Mesenchymal stem cell (in vitro differentiated cells and primary cell): ENCODE data around the gene CPT1A.

Source experiments
- DNase-seq: peaks from one replicate; pipeline ENCODE4 v3.0.0-alpha.2; 2013
- H2AFZ ChIP-seq: one replicate; pipeline ENCODE4 v1.6.1; 2013; ENCODE audit warnings: low read depth, mild to moderate bottlenecking, control low read depth, inconsistent platforms, low read length, moderate library complexity
- H2AK5ac ChIP-seq: 2 replicates; pipeline ENCODE4 v1.6.1; 2013; ENCODE audit warnings: low read length, moderate library complexity, mild to moderate bottlenecking, inconsistent platforms; ENCODE audit not compliant: severe bottlenecking
- H2BK120ac ChIP-seq: one replicate; pipeline ENCODE4 v1.6.1; 2013; ENCODE audit warnings: low read depth, mild to moderate bottlenecking, inconsistent platforms, low read length, moderate library complexity
- H2BK12ac ChIP-seq, 2 experiments: one replicate each; pipeline ENCODE4 v1.6.1; 2013; ENCODE audit warnings: inconsistent platforms in 2 of 2, low read length in 2 of 2, mild to moderate bottlenecking in 2 of 2, moderate library complexity in 2 of 2, control low read depth in 1 of 2
- H2BK15ac ChIP-seq: one replicate; pipeline ENCODE4 v1.6.1; 2013; ENCODE audit warnings: mild to moderate bottlenecking, low read depth, inconsistent platforms; ENCODE audit not compliant: poor library complexity, severe bottlenecking
- H2BK5ac ChIP-seq: 2 replicates; pipeline ENCODE4 v1.6.1; 2013; ENCODE audit warnings: low read depth, mild to moderate bottlenecking, low read length, control low read depth, inconsistent platforms; ENCODE audit not compliant: poor library complexity, severe bottlenecking
- H3K14ac ChIP-seq, 2 experiments: one replicate each; pipeline ENCODE4 v1.6.1; 2013; ENCODE audit warnings: inconsistent platforms in 2 of 2, low read length in 2 of 2, control low read depth in 1 of 2, mild to moderate bottlenecking in 1 of 2, moderate library complexity in 1 of 2
- H3K18ac ChIP-seq, 2 experiments: one replicate each; pipeline ENCODE4 v1.6.1; 2013; ENCODE audit warnings: inconsistent platforms in 2 of 2, low read length in 2 of 2, control low read depth in 1 of 2, low read depth in 1 of 2, mild to moderate bottlenecking in 1 of 2
- H3K23ac ChIP-seq, 2 experiments: one replicate each; pipeline ENCODE4 v1.6.1; 2013; ENCODE audit warnings: inconsistent platforms in 2 of 2, low read length in 2 of 2, mild to moderate bottlenecking in 2 of 2, moderate library complexity in 2 of 2, control low read depth in 1 of 2
- H3K27ac ChIP-seq: 2 replicates; pipeline ENCODE4 v1.5.1; 2013; ENCODE audit warnings: mild to moderate bottlenecking, moderate library complexity, low read length, control low read depth, inconsistent platforms; ENCODE audit not compliant: poor library complexity, severe bottlenecking
- H3K27me3 ChIP-seq, 2 experiments: 2 replicates each; pipeline versions ENCODE4 v1.6.1 to v1.7.0; 2013; ENCODE audit warnings: low read length in 2 of 2, mild to moderate bottlenecking in 2 of 2, moderate library complexity in 2 of 2, control low read depth in 1 of 2, inconsistent platforms in 1 of 2; ENCODE audit not compliant: control insufficient read depth in 1 of 2, insufficient read depth in 1 of 2
- H3K36me3 ChIP-seq, 2 experiments: 2 replicates each; pipeline versions ENCODE4 v1.6.1 to v1.7.0; 2013; ENCODE audit warnings: low read length in 2 of 2, control low read depth in 1 of 2, inconsistent platforms in 1 of 2, low read depth in 1 of 2, mild to moderate bottlenecking in 1 of 2; ENCODE audit not compliant: insufficient read depth in 2 of 2, control insufficient read depth in 1 of 2
- H3K4ac ChIP-seq, 2 experiments: one replicate each; pipeline ENCODE4 v1.6.1; 2013; ENCODE audit warnings: inconsistent platforms in 2 of 2, low read length in 2 of 2, mild to moderate bottlenecking in 2 of 2, moderate library complexity in 2 of 2, control low read depth in 1 of 2, low read depth in 1 of 2
- H3K4me1 ChIP-seq: 2 replicates; pipeline ENCODE4 v1.6.1; 2013; ENCODE audit warnings: low read depth, low read length, control low read depth; ENCODE audit not compliant: control insufficient read depth, insufficient read depth
- H3K4me2 ChIP-seq: 2 replicates; pipeline ENCODE4 v1.6.1; 2013; ENCODE audit warnings: low read length, mild to moderate bottlenecking, inconsistent platforms; ENCODE audit not compliant: poor library complexity, severe bottlenecking
- H3K4me3 ChIP-seq, 2 experiments: 2 replicates each; pipeline versions ENCODE4 v1.5.1 to v1.7.0; 2013; ENCODE audit warnings: low read length in 2 of 2, mild to moderate bottlenecking in 2 of 2, control low read depth in 1 of 2, low read depth in 1 of 2; ENCODE audit not compliant: insufficient read depth in 1 of 2
- H3K79me1 ChIP-seq: replicated peaks from 2 replicates; pipeline ENCODE4 v1.6.1; 2013; ENCODE audit warnings: mild to moderate bottlenecking, control low read depth, low read length, inconsistent platforms; ENCODE audit not compliant: poor library complexity, severe bottlenecking
- H3K9ac ChIP-seq: 2 replicates; pipeline ENCODE4 v1.7.0; 2013; ENCODE audit warnings: mild to moderate bottlenecking, low read length, moderate library complexity
- H3K9me3 ChIP-seq: 2 replicates; pipeline ENCODE4 v1.7.0; 2013; ENCODE audit warnings: mild to moderate bottlenecking, low read length; ENCODE audit not compliant: control insufficient read depth
- H4K8ac ChIP-seq: one replicate; pipeline ENCODE4 v1.6.1; 2013; ENCODE audit warnings: inconsistent platforms, mild to moderate bottlenecking, low read length, moderate library complexity
- H4K91ac ChIP-seq: one replicate; pipeline ENCODE4 v1.6.1; 2013; ENCODE audit warnings: mild to moderate bottlenecking, low read length, inconsistent platforms
- WGBS: methylation state at CpG from one replicate; pipeline ENCODE4 v1.1.7; 2013; ENCODE audit warnings: mixed read lengths; 5-methylcytosine and 5-hydroxymethylcytosine counted together

The CPT1A gene

GRCh38 chr11:68709062-68709461 lies 132.7 kb downstream of the CPT1A start:
- Histone ChIP-seq H3K4me3 (peak overlapping the region in 1 of 2 experiments; percentile 33), H3K36me3 (no peaks in the 10 kb centered on the region)
- 86% methylated on average over 12 of the region's 12 CpGs for WGBS

DNA sequence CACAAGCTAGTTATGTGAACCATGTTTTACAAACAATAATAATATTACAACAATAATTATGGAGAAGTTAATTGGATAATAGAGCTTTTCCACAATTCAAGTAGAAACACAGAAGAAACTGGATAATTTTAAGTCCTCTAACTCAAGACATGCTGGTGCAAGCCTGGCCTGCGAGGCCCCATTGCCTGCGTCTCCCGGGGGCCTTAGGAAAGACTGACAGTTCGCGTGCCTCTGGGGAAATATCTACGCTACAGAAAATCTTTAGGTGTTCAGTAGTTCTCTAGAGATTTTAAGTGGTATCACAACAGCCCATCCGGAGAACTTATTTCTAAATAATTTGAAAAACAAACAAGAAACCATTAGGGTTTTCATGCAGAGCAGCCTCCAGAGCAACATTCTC lies 134.2 kb downstream of the CPT1A start:
- Histone ChIP-seq H4K91ac (no peak overlapping the region), H2BK5ac (no peak overlapping the region), H2BK12ac (no peak overlapping the region), H3K14ac (no peak overlapping the region), H2BK120ac (no peak overlapping the region), H3K79me1 (no peaks in the 10 kb centered on the region), H4K8ac (no peak overlapping the region), H3K18ac (no peak overlapping the region), H3K4me1 (peaks cover 8% of the 10 kb centered on the region), H2BK15ac (no peak overlapping the region), H2AFZ (no peak overlapping the region), H3K9ac (no peak overlapping the region), H3K23ac (no peak overlapping the region), H3K4ac (no peak overlapping the region), H3K36me3 (no peaks in the 10 kb centered on the region), H3K27ac (no peak overlapping the region), H2AK5ac (no peak overlapping the region), H3K9me3 (no peaks in the 10 kb centered on the region), H3K27me3 (peaks cover 52 to 92% of the 10 kb centered on the region in 2 experiments), H3K4me2 (no peak overlapping the region), H3K4me3 (no peak overlapping the region)
- WGBS = 92% methylated on average over 7 of the region's 7 CpGs
- no peak for DNase-seq

More at GRCh38 chr11:68709062-68709461, 132.7 kb downstream of the CPT1A start:
- Histone ChIP-seq H3K27me3 (peaks cover 56 to 92% of the 10 kb centered on the region in 2 experiments), H4K8ac (no peak overlapping the region), H2BK15ac (no peak overlapping the region), H2AK5ac (no peak overlapping the region), H3K27ac (no peak overlapping the region), H3K4me1 (peaks cover 9% of the 10 kb centered on the region), H3K9ac (no peak overlapping the region), H3K4me2 (no peak overlapping the region), H3K23ac (peak overlapping the region in 1 of 2 experiments; percentile 9), H3K14ac (no peak overlapping the region), H2BK5ac (no peak overlapping the region), H3K4ac (no peak overlapping the region), H3K18ac (no peak overlapping the region), H2BK120ac (no peak overlapping the region), H4K91ac (no peak overlapping the region), H3K79me1 (no peaks in the 10 kb centered on the region), H2AFZ (no peak overlapping the region), H2BK12ac (no peak overlapping the region), H3K9me3 (no peaks in the 10 kb centered on the region)
- DNase-seq = no peak

- Histone ChIP-seq H2BK5ac (no peak overlapping the region), H3K18ac (no peak overlapping the region), H3K4me2 (peak overlapping the region; percentile 68), H4K91ac (no peak overlapping the region), H3K14ac (no peak overlapping the region), H3K36me3 (no peaks in the 10 kb centered on the region), H3K79me1 (no peaks in the 10 kb centered on the region), H2AK5ac (no peak overlapping the region), H2BK15ac (no peak overlapping the region), H3K4me1 (peaks cover 8% of the 10 kb centered on the region), H2AFZ (no peak overlapping the region), H4K8ac (no peak overlapping the region), H3K27ac (no peak overlapping the region), H2BK12ac (no peak overlapping the region), H3K9ac (no peak overlapping the region), H3K27me3 (peaks cover 30 to 85% of the 10 kb centered on the region in 2 experiments), H3K9me3 (peaks cover under 1% of the 10 kb centered on the region), H3K4ac (no peak overlapping the region), H2BK120ac (no peak overlapping the region), H3K4me3 (peak overlapping the region in 1 of 2 experiments; percentile 18), H3K23ac (no peak overlapping the region)
- DNase-seq = no peak
- WGBS = 44% methylated on average over 16 of the region's 16 CpGs
Observed at GRCh38 chr11:68704887-68705286, 136.8 kb downstream of the CPT1A start.
